ENCODE data around the gene EPHA4.

The EPHA4 gene

GRCh38 chr2:221551864-221552263 lies 20.2 kb downstream of the EPHA4 start:
- H3K4me3 ChIP-seq (replicated peaks in 1 of 2; ENCODE audit: low read depth in 2 of 2, low read length in 2 of 2), result no peak overlapping the region
- TF ChIP-seq CTCF (IDR thresholded peaks at IDR 0.05; ENCODE audit: low read depth, low read length), result no peak
- no peak for DNase-seq (ENCODE audit: low read depth in 2 of 2)

GRCh38 chr2:221549143-221549542 lies 23.0 kb downstream of the EPHA4 start:
- no peak for TF ChIP-seq CTCF (IDR thresholded peaks at IDR 0.05; ENCODE audit: low read depth, low read length)
- DNase-seq (ENCODE audit: low read depth in 2 of 2), result no peak
- H3K4me3 ChIP-seq (replicated peaks in 1 of 2; ENCODE audit: low read depth in 2 of 2, low read length in 2 of 2), result no peak overlapping the region

GRCh38 chr2:221546505-221547225 lies 25.4 kb downstream of the EPHA4 start:
- DNase-seq (ENCODE audit: low read depth in 2 of 2), result no peak
- TF ChIP-seq CTCF (IDR thresholded peaks at IDR 0.05; ENCODE audit: low read depth, low read length), result no peak
- H3K4me3 ChIP-seq (replicated peaks in 1 of 2; ENCODE audit: low read depth in 2 of 2, low read length in 2 of 2), result no peak overlapping the region

GRCh38 chr2:221541131-221541735 lies 30.9 kb downstream of the EPHA4 start:
- H3K4me3 ChIP-seq (replicated peaks in 1 of 2; ENCODE audit: low read depth in 2 of 2, low read length in 2 of 2), result no peak overlapping the region
- no peak for DNase-seq (ENCODE audit: low read depth in 2 of 2)
- no peak for TF ChIP-seq CTCF (IDR thresholded peaks at IDR 0.05; ENCODE audit: low read depth, low read length)

GRCh38 chr2:221539246-221539645 lies 32.9 kb downstream of the EPHA4 start:
- no peak for DNase-seq (ENCODE audit: low read depth in 2 of 2)
- TF ChIP-seq CTCF (IDR thresholded peaks at IDR 0.05; ENCODE audit: low read depth, low read length), result no peak
- no peak overlapping the region for H3K4me3 ChIP-seq (replicated peaks in 1 of 2; ENCODE audit: low read depth in 2 of 2, low read length in 2 of 2)

GRCh38 chr2:221535824-221536223 lies 36.3 kb downstream of the EPHA4 start:
- no peak overlapping the region for H3K4me3 ChIP-seq (replicated peaks in 1 of 2; ENCODE audit: low read depth in 2 of 2, low read length in 2 of 2)
- no peak for DNase-seq (ENCODE audit: low read depth in 2 of 2)
- no peak for TF ChIP-seq CTCF (IDR thresholded peaks at IDR 0.05; ENCODE audit: low read depth, low read length)

Data from cardiac fibroblast (primary cell).